HepG2 (cell line): Measurements from ENCODE around the gene TOMM20. TPM values are rescaled to one million over a fixed set of nuclear protein-coding genes. Genes with fewer than 3 reads are reported as not detected.

ENCODE experiments used
- AKAP8 ChIP-seq: sonication (generic); formaldehyde crosslinking; IDR thresholded peaks from 2 replicates; pipeline ENCODE4 v1.5.1; 2020; ENCODE audit warnings: mild to moderate bottlenecking, missing genetic modification reagents
- ATF1 ChIP-seq: IDR thresholded peaks from 2 replicates; pipeline ENCODE4 v1.6.1; 2016; ENCODE audit warnings: mild to moderate bottlenecking, control low read depth
- FOXK1 ChIP-seq: sonication (generic); formaldehyde crosslinking; IDR thresholded peaks from 2 replicates; pipeline ENCODE4 v1.4.0; 2020; ENCODE audit warnings: low read depth, missing genetic modification reagents, borderline replicate concordance
- HES4 ChIP-seq: sonication (generic); formaldehyde crosslinking; IDR thresholded peaks from 2 replicates; pipeline ENCODE4 v1.9.0; 2021; ENCODE audit warnings: mild to moderate bottlenecking, missing genetic modification reagents, borderline replicate concordance
- NFYB ChIP-seq: sonication (generic); formaldehyde crosslinking; IDR thresholded peaks from 2 replicates; pipeline ENCODE4 v1.4.0; 2020; ENCODE audit warnings: missing genetic modification reagents
- PHF20 ChIP-seq: sonication (generic); formaldehyde crosslinking; IDR thresholded peaks from 2 replicates; pipeline ENCODE4 v1.5.0; 2020; ENCODE audit warnings: mild to moderate bottlenecking, missing genetic modification reagents
- STAT6 ChIP-seq: sonication (generic); formaldehyde crosslinking; IDR thresholded peaks from 2 replicates; pipeline ENCODE4 v1.4.0; 2020; ENCODE audit warnings: missing genetic modification reagents, mild to moderate bottlenecking, borderline replicate concordance
- TSC22D2 ChIP-seq: sonication (generic); formaldehyde crosslinking; IDR thresholded peaks from 2 replicates; pipeline ENCODE4 v1.5.1; 2020; ENCODE audit warnings: missing genetic modification reagents, mild to moderate bottlenecking, borderline replicate concordance
- ZFP91 ChIP-seq: sonication (generic); formaldehyde crosslinking; IDR thresholded peaks from 2 replicates; pipeline ENCODE4 v1.9.0; 2022; ENCODE audit warnings: missing genetic modification reagents, mild to moderate bottlenecking, borderline replicate concordance
- ZNF318 ChIP-seq: sonication (generic); formaldehyde crosslinking; IDR thresholded peaks from 2 replicates; pipeline ENCODE4 v1.4.0; 2020; ENCODE audit warnings: mild to moderate bottlenecking, missing genetic modification reagents
- ZNF503 ChIP-seq: sonication (generic); formaldehyde crosslinking; IDR thresholded peaks from 2 replicates; pipeline ENCODE4 v1.4.0; 2020; ENCODE audit warnings: missing genetic modification reagents
- ZNF558 ChIP-seq: sonication (generic); formaldehyde crosslinking; IDR thresholded peaks from 2 replicates; pipeline ENCODE4 v1.9.0; 2022; ENCODE audit warnings: mild to moderate bottlenecking, missing genetic modification reagents, borderline replicate concordance
- ZNF572 ChIP-seq: sonication (generic); formaldehyde crosslinking; IDR thresholded peaks from 2 replicates; pipeline ENCODE4 v1.5.1; 2020; ENCODE audit warnings: mild to moderate bottlenecking, missing genetic modification reagents
- ZNF75D ChIP-seq: sonication (generic); formaldehyde crosslinking; IDR thresholded peaks from 2 replicates; pipeline ENCODE4 v1.8.1; 2023; ENCODE audit warnings: missing genetic modification reagents, mild to moderate bottlenecking, borderline replicate concordance
- ZNF879 ChIP-seq: sonication (generic); formaldehyde crosslinking; IDR thresholded peaks from 2 replicates; pipeline ENCODE4 v1.8.1; 2023; ENCODE audit warnings: missing genetic modification reagents
- polyA plus RNA-seq, 8 experiments: library from polyadenylated mRNA; depleted of rRNA in 3 of 8; stranded (reverse) in 7 of 8; unstranded in 1 of 8; fragments of >200 nt; fragmentation: Illumina TruSeq in 4 of 8; extraction: Trizol in 4 of 8; gene quantifications; 2 replicates each; pipeline versions ENCODE4 v1.2.1 to v1.2.3, GENCODE V29; 2011 to 2016; ENCODE audit warnings: low read depth in 4 of 8, missing spikeins in 1 of 8, mixed read lengths in 1 of 8; ENCODE audit not compliant: insufficient read depth in 1 of 8
- total RNA-seq, 5 experiments: library from RNA; depleted of rRNA; stranded (reverse); fragments of >200 nt; fragmentation: Illumina TruSeq; extraction: Trizol; gene quantifications; 2 replicates each; pipeline ENCODE4 v1.2.3, GENCODE V29; 2016; ENCODE audit warnings: low read depth in 1 of 5

TOMM20 gene
- total and polyA plus RNA-seq, 2 of the 13 experiments (the other 11 are each of a cell fraction or from before 2014, with no cell fraction given): 153 to 376 TPM

- no peak; the same call in 1 of the 2 replicates for TF ChIP-seq ZNF558 (CRISPR knock-in tag)
- TF ChIP-seq ZNF879 (CRISPR knock-in tag): no peak
- no peak for TF ChIP-seq STAT6 (CRISPR knock-in tag)
- no peak for TF ChIP-seq TSC22D2 (CRISPR knock-in tag)
- no peak for TF ChIP-seq NFYB (CRISPR knock-in tag)
- no peak for TF ChIP-seq ZNF318
- TF ChIP-seq AKAP8 (CRISPR knock-in tag): no peak; the same call in 1 of the 2 replicates
- no peak for TF ChIP-seq ZNF75D
- no peak; the same call in 1 of the 2 replicates for TF ChIP-seq ZNF503 (CRISPR knock-in tag)
- no peak for TF ChIP-seq FOXK1 (CRISPR knock-in tag)
- TF ChIP-seq ATF1 (CRISPR knock-in tag): no peak
- TF ChIP-seq PHF20 (CRISPR knock-in tag): 0 out of 2 replicates have a peak, but pooled peaks have one; percentile 14
- no peak for TF ChIP-seq ZNF572
- TF ChIP-seq HES4: no peak
- TF ChIP-seq ZFP91 (CRISPR knock-in tag): 0 out of 2 replicates have a peak, but pooled peaks have one; percentile 6
These were observed 54.1 kb downstream of the TOMM20 start (continued) for GRCh38 chr1:235074523-235075047.
